NT2/D1 (cell line): ENCODE measurements around the gene BRAT1.

Experiments used
- DNase-seq: peaks from one replicate; pipeline ENCODE4 v3.0.0-alpha.2; 2011; ENCODE audit warnings: low read depth, low spot score
- H3K27me3 ChIP-seq: 2 replicates; pipeline ENCODE4 v1.6.0; 2011; ENCODE audit warnings: mild to moderate bottlenecking; ENCODE audit not compliant: insufficient read length, insufficient read depth
- H3K36me3 ChIP-seq: 2 replicates; pipeline ENCODE4 v1.6.1; 2011; ENCODE audit warnings: mild to moderate bottlenecking, low read length, mixed read lengths; ENCODE audit not compliant: insufficient read depth, insufficient read length
- H3K4me1 ChIP-seq: 2 replicates; pipeline ENCODE4 v1.5.1; 2011; ENCODE audit not compliant: insufficient read depth, insufficient read length
- H3K4me3 ChIP-seq: 2 replicates; pipeline ENCODE4 v1.5.1; 2011; ENCODE audit warnings: low read depth; ENCODE audit not compliant: insufficient read length
- H3K9ac ChIP-seq: 2 replicates; pipeline ENCODE4 v1.6.0; 2011; ENCODE audit warnings: low read depth; ENCODE audit not compliant: insufficient read length
- H3K9me3 ChIP-seq: 2 replicates; pipeline ENCODE4 v1.5.1; 2011; ENCODE audit warnings: mild to moderate bottlenecking, low read length; ENCODE audit not compliant: insufficient read depth
- SUZ12 ChIP-seq: IDR thresholded peaks from 2 replicates; pipeline ENCODE4 v1.6.1; 2011; ENCODE audit not compliant: insufficient read length, insufficient read depth; ENCODE audit errors: extremely low read depth
- YY1 ChIP-seq: IDR thresholded peaks from 2 replicates; pipeline ENCODE4 v1.6.1; 2011; ENCODE audit not compliant: insufficient read length, insufficient read depth
- ZNF274 ChIP-seq: IDR thresholded peaks from 2 replicates; pipeline ENCODE4 v1.6.1; 2011; ENCODE audit warnings: mild to moderate bottlenecking, low read depth, low read length

The BRAT1 gene

DNA sequence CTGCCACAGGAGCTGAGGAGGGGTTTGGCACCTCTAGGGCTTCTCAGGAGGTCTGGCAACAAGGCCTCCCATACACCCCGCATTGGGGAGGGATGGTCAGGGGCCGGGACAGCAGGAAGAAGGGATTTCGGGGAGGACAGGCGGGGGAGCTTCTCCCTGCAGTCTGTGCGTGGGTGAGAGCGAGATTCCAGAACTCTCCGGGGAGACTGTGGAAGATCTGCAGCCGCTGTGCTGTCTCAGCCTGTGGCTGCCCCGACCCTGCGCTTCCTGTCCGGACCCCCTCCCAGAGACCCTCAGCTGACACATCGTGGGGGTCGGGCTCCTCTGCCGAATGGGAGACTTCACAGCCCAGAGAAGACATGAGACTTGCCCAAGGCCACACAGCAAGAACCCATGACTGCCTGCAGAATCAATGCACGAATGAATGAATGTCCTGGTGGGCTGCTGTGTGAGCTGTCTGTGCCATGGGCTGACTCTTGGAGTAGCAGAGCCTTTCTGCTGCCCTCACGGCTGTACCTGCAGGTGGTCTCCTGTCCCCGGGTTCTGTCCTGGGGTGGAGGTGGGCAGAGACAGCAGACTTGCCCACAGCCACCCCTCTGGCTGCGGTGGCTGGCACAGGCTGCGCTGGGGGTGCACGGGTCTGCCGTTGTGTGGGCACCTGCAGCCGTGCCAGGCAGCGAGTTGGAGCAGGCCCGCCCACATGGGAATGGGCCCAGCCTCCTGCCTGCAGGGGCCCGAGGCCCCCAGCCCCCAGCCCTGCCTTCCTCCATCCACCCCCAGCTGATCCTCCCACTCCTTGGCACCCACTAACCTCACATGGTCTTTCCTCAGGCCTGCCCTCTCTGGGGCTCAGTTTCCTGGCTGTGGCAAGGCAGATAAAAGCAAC lies 52.0 kb downstream of the BRAT1 start:
- no peak overlapping the region for H3K4me3 ChIP-seq
- DNase-seq, result no peak
- peaks cover 35% of the 10 kb centered on the region for H3K4me1 ChIP-seq
- no peaks in the 10 kb centered on the region for H3K9me3 ChIP-seq
- TF ChIP-seq SUZ12, result no peak
- TF ChIP-seq ZNF274, result no peak
- TF ChIP-seq YY1, result no peak
- H3K36me3 ChIP-seq, result no peaks in the 10 kb centered on the region
- no peak overlapping the region for H3K9ac ChIP-seq
- H3K27me3 ChIP-seq, result no peaks in the 10 kb centered on the region

DNA sequence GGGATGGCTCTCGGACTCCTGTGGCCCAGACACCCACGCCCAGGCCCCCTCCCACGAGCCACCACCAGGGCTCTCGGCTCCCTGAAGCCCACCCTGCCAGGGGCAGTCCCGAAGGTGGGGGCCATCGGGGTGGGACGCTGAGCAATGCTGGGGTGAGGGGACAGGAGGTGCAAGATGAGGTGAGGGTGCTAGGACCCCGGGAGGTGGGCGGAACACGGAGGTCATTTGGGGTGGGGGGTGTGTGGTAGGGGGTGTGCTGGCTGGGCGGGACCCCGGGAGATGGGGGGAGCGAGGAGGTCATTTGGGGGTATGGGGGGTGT lies 52.7 kb downstream of the BRAT1 start:
- Histone ChIP-seq H3K9ac (no peak overlapping the region), H3K4me1 (peaks cover 35% of the 10 kb centered on the region), H3K36me3 (no peaks in the 10 kb centered on the region), H3K9me3 (no peaks in the 10 kb centered on the region), H3K4me3 (no peak overlapping the region), H3K27me3 (no peaks in the 10 kb centered on the region)
- DNase-seq, result no peak
- TF ChIP-seq SUZ12 (no peak), YY1 (no peak), ZNF274 (no peak)

DNA sequence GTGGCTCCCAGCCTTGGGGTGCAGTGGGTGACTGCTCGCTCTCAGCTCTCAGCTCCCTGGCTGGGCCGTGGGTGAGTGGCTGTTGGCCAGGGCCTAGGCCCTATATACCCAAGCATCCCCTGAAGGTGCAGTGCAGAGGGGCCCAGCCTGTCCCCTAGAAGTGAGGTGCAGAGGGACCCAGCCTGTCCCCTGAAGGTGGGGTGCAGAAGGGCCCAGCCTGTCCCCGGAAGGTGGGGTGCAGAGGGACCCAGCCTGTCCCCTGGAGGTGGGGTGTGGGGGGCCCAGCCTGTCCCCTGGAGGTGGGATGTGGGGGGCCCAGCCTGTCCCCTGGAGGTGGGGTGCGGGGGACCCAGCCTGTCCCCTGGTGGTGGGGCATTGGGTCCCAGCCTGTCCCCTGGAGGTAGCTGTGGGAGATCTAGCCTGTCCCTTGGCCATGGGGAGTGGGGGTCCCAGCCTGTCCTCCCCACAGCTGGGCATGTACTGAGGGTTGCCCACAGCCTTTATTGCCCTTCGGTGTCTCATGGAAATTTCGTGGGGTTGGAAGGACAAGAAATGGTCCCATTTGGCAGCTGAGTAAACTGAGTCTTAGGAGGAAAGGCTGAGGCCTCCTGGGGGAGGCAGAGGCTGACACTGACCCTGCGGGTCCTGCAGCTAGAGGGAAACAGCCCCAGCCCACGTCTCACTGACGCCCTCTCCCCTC lies 53.2 kb downstream of the BRAT1 start:
- H3K9me3 ChIP-seq, result no peaks in the 10 kb centered on the region
- H3K4me1 ChIP-seq, result peaks cover 38% of the 10 kb centered on the region
- H3K27me3 ChIP-seq, result no peaks in the 10 kb centered on the region
- no peak for TF ChIP-seq SUZ12
- no peak for TF ChIP-seq YY1
- TF ChIP-seq ZNF274, result no peak
- no peak overlapping the region for H3K9ac ChIP-seq
- DNase-seq, result no peak
- no peaks in the 10 kb centered on the region for H3K36me3 ChIP-seq
- no peak overlapping the region for H3K4me3 ChIP-seq

DNA sequence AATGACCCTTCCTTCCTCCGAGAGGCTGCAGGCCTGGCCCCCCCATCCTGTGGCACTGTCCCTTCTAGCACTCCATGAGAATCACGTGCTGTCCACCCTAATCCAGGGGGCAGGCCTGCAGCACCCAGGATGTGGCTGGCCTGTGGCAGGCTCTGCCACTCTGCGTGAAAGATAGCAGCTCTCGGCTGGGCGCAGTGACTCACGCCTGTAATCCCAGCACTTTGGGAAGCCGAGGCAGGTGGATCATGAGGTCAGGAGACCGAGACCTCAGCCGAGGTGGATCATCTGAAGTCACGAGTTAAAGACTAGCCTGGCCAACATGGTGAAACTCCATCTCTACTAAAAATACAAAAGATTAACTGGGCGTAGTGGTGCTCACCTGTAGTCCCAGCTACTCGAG lies 54.6 kb downstream of the BRAT1 start:
- Histone ChIP-seq H3K9ac (peak overlapping the region; percentile 46), H3K27me3 (no peaks in the 10 kb centered on the region), H3K4me1 (peaks cover 40% of the 10 kb centered on the region), H3K36me3 (no peaks in the 10 kb centered on the region), H3K4me3 (no peak overlapping the region), H3K9me3 (no peaks in the 10 kb centered on the region)
- DNase-seq, result no peak
- TF ChIP-seq YY1 (no peak), ZNF274 (no peak), SUZ12 (no peak)

DNA sequence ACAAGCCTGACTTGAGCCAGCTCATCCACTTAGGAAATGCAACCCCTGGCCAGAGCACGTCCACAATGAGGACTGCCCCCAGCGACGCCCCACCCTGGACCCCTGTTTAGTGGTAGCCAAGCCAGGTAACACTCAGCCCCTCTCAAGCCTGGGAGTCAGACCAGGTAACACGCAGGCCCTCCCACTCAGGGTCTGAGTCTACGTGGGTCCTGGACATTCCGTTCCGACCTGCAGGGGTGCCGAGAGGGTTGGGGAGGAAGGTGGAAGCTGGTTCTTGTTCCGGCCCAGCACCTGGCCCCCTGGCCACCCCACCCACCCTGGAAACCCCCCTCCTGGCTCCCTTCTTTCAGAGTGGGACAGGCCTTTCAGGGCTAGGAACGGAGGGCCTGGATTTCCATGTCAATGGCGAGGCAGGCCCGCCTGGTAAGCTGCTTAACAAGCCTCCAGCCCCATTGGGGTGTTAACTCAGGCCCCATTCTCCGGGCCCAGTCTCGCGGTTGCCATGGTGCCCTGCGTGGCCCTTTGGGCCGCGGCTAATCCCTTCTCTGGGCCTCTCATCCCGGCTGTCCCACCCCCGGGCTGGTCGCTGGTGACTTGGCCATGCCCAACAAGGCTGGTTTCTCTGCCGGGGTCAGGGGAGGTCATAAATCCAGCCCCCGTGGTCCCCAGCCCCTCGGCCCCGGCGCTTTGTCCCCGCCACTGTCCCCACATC lies 55.4 kb downstream of the BRAT1 start:
- TF ChIP-seq ZNF274 (no peak), SUZ12 (no peak), YY1 (no peak)
- Histone ChIP-seq H3K9ac (peak overlapping the region; percentile 46), H3K9me3 (no peaks in the 10 kb centered on the region), H3K4me3 (no peak overlapping the region), H3K4me1 (peaks cover 42% of the 10 kb centered on the region), H3K36me3 (no peaks in the 10 kb centered on the region), H3K27me3 (no peaks in the 10 kb centered on the region)
- no peak for DNase-seq

DNA sequence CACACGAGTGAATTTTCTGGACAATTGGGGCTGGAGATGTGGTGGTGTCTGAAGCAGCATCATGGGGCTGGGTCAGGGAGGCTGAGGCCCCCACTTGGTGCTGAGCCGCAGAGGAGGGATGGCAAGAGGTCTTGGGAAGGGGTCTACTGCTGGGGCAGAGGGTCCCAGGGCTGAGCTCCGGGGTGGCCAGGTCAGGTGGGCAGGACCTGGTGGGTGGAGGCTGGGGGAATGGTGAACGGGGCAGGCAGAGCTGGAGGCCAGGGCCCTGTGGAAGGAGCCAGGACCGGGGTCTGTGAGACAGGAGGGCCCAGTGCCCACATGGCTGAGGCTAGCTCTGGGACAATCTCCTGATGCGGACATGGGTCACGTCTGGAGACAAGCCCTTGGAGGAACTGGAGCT lies 56.1 kb downstream of the BRAT1 start:
- no peaks in the 10 kb centered on the region for H3K27me3 ChIP-seq
- no peak for TF ChIP-seq YY1
- TF ChIP-seq ZNF274, result no peak
- no peak for TF ChIP-seq SUZ12
- no peaks in the 10 kb centered on the region for H3K9me3 ChIP-seq
- H3K4me1 ChIP-seq, result peaks cover 47% of the 10 kb centered on the region
- DNase-seq, result no peak
- peak overlapping the region; percentile 12 for H3K9ac ChIP-seq
- H3K4me3 ChIP-seq, result no peak overlapping the region
- no peaks in the 10 kb centered on the region for H3K36me3 ChIP-seq

DNA sequence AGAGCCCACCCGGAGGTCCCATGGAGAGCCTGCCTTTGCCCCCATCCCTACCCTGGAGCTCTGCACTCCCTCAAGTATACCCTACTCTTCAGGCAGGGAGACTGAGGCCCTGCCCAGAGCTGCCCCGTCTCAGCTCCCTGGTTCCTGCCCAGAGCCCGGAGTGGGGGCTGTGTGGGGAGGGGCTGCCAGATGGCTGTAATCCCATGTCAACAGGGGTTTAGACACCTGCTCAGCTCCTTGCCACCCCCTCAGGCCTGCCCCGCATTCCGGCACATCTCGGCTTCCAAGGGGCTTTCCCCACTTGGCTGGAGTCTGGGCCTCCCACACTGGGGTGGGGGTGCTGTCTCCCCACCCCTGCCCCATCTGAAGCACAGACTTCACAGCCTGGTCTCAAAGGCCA lies 56.6 kb downstream of the BRAT1 start:
- no peaks in the 10 kb centered on the region for H3K9me3 ChIP-seq
- DNase-seq, result no peak
- no peaks in the 10 kb centered on the region for H3K36me3 ChIP-seq
- H3K27me3 ChIP-seq, result no peaks in the 10 kb centered on the region
- TF ChIP-seq ZNF274 (no peak), YY1 (no peak), SUZ12 (no peak)
- H3K4me1 ChIP-seq, result peaks cover 50% of the 10 kb centered on the region
- no peak overlapping the region for H3K4me3 ChIP-seq
- H3K9ac ChIP-seq, result no peak overlapping the region
